Thyroid gland (tissue), 4 donors: ENCODE data around the gene MTHFD1L.

ENCODE experiments used
- POLR2A ChIP-seq, 2 donors: fragments of 450-650 bp; IDR thresholded peaks; one replicate each; pipeline ENCODE4 v1.6.1; 2017; ENCODE audit warnings: antibody characterized with exemption in 2 of 2, mild to moderate bottlenecking in 2 of 2, moderate library complexity in 1 of 2
- TF ChIP-seq, protein P1 (sequence below), 6 experiments: fragments of 200-600 bp in 3 of 6; fragments of 450-650 bp in 3 of 6; sonication (generic) in 3 of 6; IDR thresholded peaks; one replicate each; pipeline ENCODE4 v1.5.1; 2016 to 2019; ENCODE audit warnings: antibody characterized with exemption in 6 of 6, mild to moderate bottlenecking in 2 of 6, inconsistent platforms in 1 of 6, moderate library complexity in 1 of 6

DNA sequence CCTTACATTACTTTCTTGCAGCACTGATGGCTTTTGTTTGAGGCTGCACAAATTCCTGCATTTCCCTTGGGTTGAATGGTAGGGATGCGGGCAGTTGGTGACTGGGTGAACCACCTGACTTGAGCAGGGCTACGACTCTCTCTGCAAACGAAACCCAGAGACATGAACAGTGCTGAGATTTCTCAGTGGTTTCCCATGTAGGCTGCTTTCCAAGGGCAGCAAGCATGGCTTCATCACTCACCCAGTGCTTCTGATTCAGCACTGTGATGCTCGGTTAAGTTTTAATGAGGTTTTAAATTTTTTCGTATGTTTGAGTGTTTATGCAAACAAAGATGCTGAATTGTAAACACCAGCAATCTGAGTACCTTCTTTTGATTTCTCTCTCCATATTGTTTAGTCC lies 127.2 kb downstream of the MTHFD1L start:
- TF ChIP-seq, protein P1, sequence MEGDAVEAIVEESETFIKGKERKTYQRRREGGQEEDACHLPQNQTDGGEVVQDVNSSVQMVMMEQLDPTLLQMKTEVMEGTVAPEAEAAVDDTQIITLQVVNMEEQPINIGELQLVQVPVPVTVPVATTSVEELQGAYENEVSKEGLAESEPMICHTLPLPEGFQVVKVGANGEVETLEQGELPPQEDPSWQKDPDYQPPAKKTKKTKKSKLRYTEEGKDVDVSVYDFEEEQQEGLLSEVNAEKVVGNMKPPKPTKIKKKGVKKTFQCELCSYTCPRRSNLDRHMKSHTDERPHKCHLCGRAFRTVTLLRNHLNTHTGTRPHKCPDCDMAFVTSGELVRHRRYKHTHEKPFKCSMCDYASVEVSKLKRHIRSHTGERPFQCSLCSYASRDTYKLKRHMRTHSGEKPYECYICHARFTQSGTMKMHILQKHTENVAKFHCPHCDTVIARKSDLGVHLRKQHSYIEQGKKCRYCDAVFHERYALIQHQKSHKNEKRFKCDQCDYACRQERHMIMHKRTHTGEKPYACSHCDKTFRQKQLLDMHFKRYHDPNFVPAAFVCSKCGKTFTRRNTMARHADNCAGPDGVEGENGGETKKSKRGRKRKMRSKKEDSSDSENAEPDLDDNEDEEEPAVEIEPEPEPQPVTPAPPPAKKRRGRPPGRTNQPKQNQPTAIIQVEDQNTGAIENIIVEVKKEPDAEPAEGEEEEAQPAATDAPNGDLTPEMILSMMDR (IDR thresholded peaks at IDR 0.05), result no peak
- no peak for TF ChIP-seq POLR2A (IDR thresholded peaks at IDR 0.05)
